ENCODE measurements around the gene PRRT1B. TPM values are rescaled to one million over a fixed set of nuclear protein-coding genes. Genes with fewer than 3 reads are reported as not detected.

PRRT1B gene
- total RNA-seq, 1 donor: not detected

DNA sequence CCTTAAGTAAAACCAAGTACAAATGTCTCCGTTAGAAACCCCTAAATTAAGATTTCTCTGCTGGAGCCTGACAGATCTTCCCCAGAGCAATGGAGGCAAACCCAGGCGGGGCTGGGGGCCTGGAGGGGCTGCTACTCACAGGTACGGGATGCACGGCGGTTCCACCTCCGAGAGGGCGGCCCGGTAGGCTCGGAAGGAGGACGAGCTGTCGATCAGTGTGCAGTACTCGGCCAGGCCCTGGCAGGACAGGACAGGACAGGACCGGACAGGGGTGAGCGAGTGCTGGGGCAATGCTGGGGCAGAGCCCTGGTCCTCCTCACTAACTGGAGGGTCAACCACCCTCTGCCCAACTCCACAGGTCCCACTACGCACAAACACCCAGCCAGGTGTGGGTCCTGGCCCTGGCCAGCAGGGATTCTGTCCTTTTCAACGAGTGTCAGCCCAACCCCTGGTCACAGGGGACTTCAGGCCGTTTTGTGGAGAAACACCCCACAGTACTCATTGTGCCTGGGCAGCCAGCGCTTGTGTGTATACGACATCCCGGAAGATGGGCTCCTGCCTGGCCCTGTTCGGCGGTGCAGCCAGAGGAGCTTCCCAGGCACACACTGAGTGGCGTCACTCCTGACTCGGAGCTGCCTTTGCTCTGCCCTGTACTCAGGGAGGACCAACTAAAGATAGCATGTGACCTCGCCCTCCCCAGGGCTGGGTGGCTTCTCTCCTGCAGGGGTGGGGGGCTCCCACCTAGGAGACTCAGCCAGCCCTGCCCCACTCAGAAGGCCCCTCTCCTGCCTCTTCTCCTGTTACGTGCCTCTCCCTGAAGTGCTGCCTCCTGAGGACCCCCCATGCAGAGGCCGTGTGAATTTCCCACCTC lies 37.4 kb downstream of the PRRT1B start:
- DNase-seq (ENCODE audit: low read depth): no peak
- no peak overlapping the region for H3K4me3 ChIP-seq (ENCODE audit: low read depth, low read length)
- TF ChIP-seq, protein P1, sequence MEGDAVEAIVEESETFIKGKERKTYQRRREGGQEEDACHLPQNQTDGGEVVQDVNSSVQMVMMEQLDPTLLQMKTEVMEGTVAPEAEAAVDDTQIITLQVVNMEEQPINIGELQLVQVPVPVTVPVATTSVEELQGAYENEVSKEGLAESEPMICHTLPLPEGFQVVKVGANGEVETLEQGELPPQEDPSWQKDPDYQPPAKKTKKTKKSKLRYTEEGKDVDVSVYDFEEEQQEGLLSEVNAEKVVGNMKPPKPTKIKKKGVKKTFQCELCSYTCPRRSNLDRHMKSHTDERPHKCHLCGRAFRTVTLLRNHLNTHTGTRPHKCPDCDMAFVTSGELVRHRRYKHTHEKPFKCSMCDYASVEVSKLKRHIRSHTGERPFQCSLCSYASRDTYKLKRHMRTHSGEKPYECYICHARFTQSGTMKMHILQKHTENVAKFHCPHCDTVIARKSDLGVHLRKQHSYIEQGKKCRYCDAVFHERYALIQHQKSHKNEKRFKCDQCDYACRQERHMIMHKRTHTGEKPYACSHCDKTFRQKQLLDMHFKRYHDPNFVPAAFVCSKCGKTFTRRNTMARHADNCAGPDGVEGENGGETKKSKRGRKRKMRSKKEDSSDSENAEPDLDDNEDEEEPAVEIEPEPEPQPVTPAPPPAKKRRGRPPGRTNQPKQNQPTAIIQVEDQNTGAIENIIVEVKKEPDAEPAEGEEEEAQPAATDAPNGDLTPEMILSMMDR (IDR thresholded peaks at IDR 0.05; ENCODE audit: insufficient read depth, low read length): no peak

DNA sequence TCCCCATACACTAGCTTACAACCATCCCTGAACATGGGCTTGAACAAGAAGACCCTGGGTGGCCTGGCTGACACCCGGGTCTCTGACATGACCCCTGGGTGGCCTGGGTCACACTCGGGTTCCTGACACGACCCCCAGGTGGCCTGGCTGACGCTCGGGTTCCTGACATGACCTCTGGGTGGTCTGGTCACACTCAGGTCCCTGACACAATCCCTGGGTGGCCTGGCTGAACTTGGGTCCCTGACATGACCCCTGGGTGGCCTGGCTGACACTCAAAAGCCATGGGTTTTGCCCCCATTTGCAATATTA lies 38.0 kb downstream of the PRRT1B start:
- H3K4me3 ChIP-seq (ENCODE audit: low read depth, low read length): no peak overlapping the region
- DNase-seq (ENCODE audit: low read depth): no peak
- TF ChIP-seq, protein P1 (IDR thresholded peaks at IDR 0.05; ENCODE audit: insufficient read depth, low read length): no peak

DNA sequence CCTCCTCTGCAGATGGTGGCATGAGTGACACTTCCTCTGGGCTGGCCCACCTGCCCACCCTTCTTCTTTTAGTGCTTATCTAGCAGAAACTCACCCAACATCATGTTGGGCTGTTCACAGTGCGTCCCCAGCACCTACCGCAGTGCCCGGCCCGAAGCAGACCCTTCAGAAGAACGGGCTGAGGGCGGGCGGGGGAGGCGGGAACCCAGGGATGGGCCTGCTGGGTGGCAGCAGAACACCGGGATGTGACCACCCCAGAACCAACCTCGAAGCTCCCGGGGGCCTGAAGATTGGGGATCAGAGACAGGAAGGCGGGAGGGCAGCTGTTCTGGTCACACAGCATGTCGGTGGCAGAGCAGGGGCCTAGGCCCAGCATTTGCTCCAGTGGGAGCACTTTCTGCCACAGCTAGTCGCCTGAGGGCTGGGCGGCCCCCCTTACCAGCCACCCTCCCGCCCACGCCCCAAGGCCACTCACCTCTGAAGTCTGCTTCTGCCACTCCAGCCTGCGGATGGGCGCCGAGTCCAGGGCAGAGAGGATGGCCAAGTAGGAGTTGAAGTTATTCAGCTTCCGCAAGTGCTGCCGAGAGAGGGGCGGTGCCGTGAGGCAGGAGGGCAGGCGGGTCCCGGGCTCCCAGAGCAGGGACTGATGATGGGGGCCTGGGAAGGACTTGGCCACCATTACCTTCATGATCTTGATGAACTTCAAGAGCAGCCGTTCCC lies 38.7 kb downstream of the PRRT1B start:
- TF ChIP-seq, protein P1 (IDR thresholded peaks at IDR 0.05; ENCODE audit: insufficient read depth, low read length): no peak
- no peak overlapping the region for H3K4me3 ChIP-seq (ENCODE audit: low read depth, low read length)
- no peak for DNase-seq (ENCODE audit: low read depth)

DNA sequence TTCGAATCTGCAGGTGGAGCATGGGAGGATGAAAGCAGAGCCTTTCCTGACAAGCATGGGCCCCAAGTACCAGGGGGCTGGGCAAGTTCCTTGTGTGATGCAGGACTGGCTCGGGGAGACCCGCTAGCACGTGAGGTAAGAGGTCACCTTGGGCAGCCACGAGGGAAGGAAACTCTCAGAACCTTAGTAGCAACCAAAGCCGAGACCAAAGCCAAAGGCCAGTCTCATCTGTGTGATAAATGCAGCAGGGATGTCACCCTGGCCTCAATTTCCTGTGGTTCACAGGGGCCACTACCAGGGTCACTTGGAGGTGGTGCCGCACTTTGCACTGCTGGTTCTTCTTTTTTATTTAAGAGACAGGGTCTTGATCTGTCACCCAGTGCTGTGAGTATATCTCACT lies 39.5 kb downstream of the PRRT1B start:
- H3K4me3 ChIP-seq (ENCODE audit: low read depth, low read length): no peak overlapping the region
- TF ChIP-seq, protein P1 (IDR thresholded peaks at IDR 0.05; ENCODE audit: insufficient read depth, low read length): no peak
- DNase-seq (ENCODE audit: low read depth): no peak

DNA sequence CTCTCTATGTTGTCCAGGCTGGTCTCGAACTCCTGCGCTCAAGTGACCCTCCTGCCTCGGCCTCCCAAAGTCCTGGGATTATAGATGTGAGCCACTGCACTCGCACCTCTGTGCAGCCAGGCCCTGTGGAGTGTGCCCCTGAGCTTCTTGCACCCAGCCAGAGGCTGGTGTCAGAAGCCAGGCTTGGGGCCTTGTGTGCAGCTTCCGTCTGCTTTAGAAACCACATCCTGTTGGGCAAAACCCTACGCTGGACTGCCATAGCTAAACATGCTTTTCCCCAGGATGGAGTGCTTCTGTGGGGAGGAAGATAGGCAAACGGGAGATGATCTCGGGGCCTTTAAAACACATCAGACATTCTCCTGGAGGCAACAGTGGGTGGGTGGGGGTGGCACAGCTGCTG lies 40.1 kb downstream of the PRRT1B start:
- no peak overlapping the region for H3K4me3 ChIP-seq (ENCODE audit: low read depth, low read length)
- DNase-seq (ENCODE audit: low read depth): no peak
- TF ChIP-seq, protein P1 (IDR thresholded peaks at IDR 0.05; ENCODE audit: insufficient read depth, low read length): no peak

DNA sequence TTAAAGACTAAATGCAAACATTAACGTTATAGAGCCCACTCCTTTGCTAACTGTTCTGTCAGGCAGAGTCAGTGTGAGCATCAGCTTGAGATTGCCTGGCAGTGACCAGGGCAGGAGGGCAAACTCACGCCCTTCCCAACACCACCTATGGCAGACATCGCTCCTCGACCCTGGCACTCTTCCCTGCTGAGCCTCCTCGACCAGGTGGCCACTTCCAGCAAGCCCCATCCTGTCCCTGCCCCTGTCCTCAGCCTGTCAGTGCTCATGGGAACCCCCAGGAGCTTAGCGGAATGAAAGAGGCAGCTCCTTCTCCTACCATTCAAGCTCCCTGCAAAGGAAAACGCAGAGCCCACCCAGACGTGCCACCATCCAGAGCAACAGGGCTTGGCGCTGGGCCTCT lies 42.0 kb downstream of the PRRT1B start:
- DNase-seq (ENCODE audit: low read depth): no peak
- TF ChIP-seq, protein P1 (IDR thresholded peaks at IDR 0.05; ENCODE audit: insufficient read depth, low read length): no peak
- no peak overlapping the region for H3K4me3 ChIP-seq (ENCODE audit: low read depth, low read length)
